HEK293 (cell line): ENCODE data around the gene FAM171A1.

Experiments used
- CTCF ChIA-PET: fragments of 350-600 bp; formaldehyde crosslinking; extraction: SDS; loops from one replicate; lab custom pipeline; 2021; ENCODE audit warnings: antibody characterized with exemption; lab: Yijun Ruan, JAX
- POLR2A ChIA-PET: fragments of 300-600 bp; formaldehyde crosslinking; extraction: SDS; loops from one replicate; lab custom pipeline; 2020; ENCODE audit warnings: antibody characterized with exemption, inconsistent platforms; lab: Yijun Ruan, JAX
- H3K27ac ChIP-seq: fragments of 200-500 bp; sonication (Bioruptor generic); 2 replicates; pipeline ENCODE4 v1.5.1; 2014; ENCODE audit warnings: low read depth, low read length, control low read depth, inconsistent platforms; ENCODE audit errors: extremely low read depth
- H3K36me3 ChIP-seq, 2 experiments: fragments of 200-500 bp in 1 of 2; sonication (Bioruptor generic) in 1 of 2; 1 replicate in 1 of 2; 2 replicates in 1 of 2; pipeline ENCODE4 v1.5.1; 2014 to 2017; ENCODE audit warnings: inconsistent platforms in 2 of 2, low read length in 2 of 2; ENCODE audit not compliant: control insufficient read depth in 2 of 2, insufficient read depth in 1 of 2
- H3K4me1 ChIP-seq: fragments of 200-500 bp; sonication (Bioruptor generic); 2 replicates; pipeline ENCODE4 v1.5.1; 2014; ENCODE audit warnings: mild to moderate bottlenecking, low read length, inconsistent platforms; ENCODE audit not compliant: control insufficient read depth, insufficient read depth
- H3K4me3 ChIP-seq: 2 replicates; pipeline ENCODE4 v1.5.1; 2011; ENCODE audit warnings: low read depth, mild to moderate bottlenecking, control low read depth, low read length, moderate library complexity
- H3K9me3 ChIP-seq: fragments of 200-500 bp; sonication (Bioruptor generic); 2 replicates; pipeline ENCODE4 v1.5.1; 2014; ENCODE audit warnings: low read depth, low read length, inconsistent platforms; ENCODE audit not compliant: control insufficient read depth, insufficient read depth
- KLF16 ChIP-seq: fragments of 450-650 bp; formaldehyde crosslinking; IDR thresholded peaks from 2 replicates; pipeline ENCODE4 v1.5.1; 2017; ENCODE audit warnings: missing biosample characterization, missing genetic modification characterization
- KLF17 ChIP-seq: fragments of 450-650 bp; formaldehyde crosslinking; IDR thresholded peaks from 2 replicates; pipeline ENCODE4 v1.5.1; 2016; ENCODE audit warnings: missing biosample characterization, missing genetic modification characterization
- PRDM4 ChIP-seq: fragments of 450-650 bp; formaldehyde crosslinking; IDR thresholded peaks from 2 replicates; pipeline ENCODE4 v1.5.1; 2017; ENCODE audit warnings: missing biosample characterization, missing genetic modification characterization
- TSHZ1 ChIP-seq: fragments of 450-650 bp; formaldehyde crosslinking; IDR thresholded peaks from 2 replicates; pipeline ENCODE4 v1.5.1; 2016; ENCODE audit warnings: missing biosample characterization, missing genetic modification characterization, borderline replicate concordance
- ZNF121 ChIP-seq: fragments of 450-650 bp; formaldehyde crosslinking; IDR thresholded peaks from 2 replicates; pipeline ENCODE4 v1.5.1; 2016; ENCODE audit warnings: missing biosample characterization, missing genetic modification characterization
- ZNF148 ChIP-seq: fragments of 450-650 bp; formaldehyde crosslinking; IDR thresholded peaks from 2 replicates; pipeline ENCODE4 v1.5.0; 2017; ENCODE audit warnings: missing biosample characterization, missing genetic modification characterization, borderline replicate concordance
- ZNF169 ChIP-seq: fragments of 450-650 bp; formaldehyde crosslinking; IDR thresholded peaks from 2 replicates; pipeline ENCODE4 v1.5.1; 2016; ENCODE audit warnings: missing biosample characterization, missing genetic modification characterization
- ZNF274 ChIP-seq, 2 experiments: fragments of 200-500 bp in 1 of 2; fragments of 450-650 bp in 1 of 2; sonication (Bioruptor generic) in 1 of 2; formaldehyde crosslinking in 1 of 2; IDR thresholded peaks; 2 replicates each; pipeline versions ENCODE4 v1.5.1 to v1.6.1; 2014 to 2016; ENCODE audit warnings: borderline replicate concordance in 1 of 2, inconsistent platforms in 1 of 2, low read length in 1 of 2, missing biosample characterization in 1 of 2, missing genetic modification characterization in 1 of 2
- ZNF449 ChIP-seq: fragments of 450-650 bp; formaldehyde crosslinking; IDR thresholded peaks from 2 replicates; pipeline ENCODE4 v1.5.1; 2017; ENCODE audit warnings: missing biosample characterization, mild to moderate bottlenecking, missing genetic modification characterization, moderate library complexity
- ZNF514 ChIP-seq: fragments of 450-650 bp; formaldehyde crosslinking; IDR thresholded peaks from 2 replicates; pipeline ENCODE4 v1.5.1; 2016; ENCODE audit warnings: missing biosample characterization, missing genetic modification characterization
- ZNF561 ChIP-seq: fragments of 450-650 bp; IDR thresholded peaks from 2 replicates; pipeline ENCODE4 v1.5.1; 2018; ENCODE audit warnings: missing biosample characterization, missing genetic modification characterization, borderline replicate concordance

FAM171A1 gene

GRCh38 chr10:15347150-15347549 is 23.9 kb downstream of the FAM171A1 start (continued):
- TF ChIP-seq KLF17 (tag by site-specific recombination) (no peak), TSHZ1 (tag by site-specific recombination) (no peak), ZNF274 (IDR thresholded peaks at IDR 0.05; ENCODE audit: low read length) (no peak), ZNF274 (tag by site-specific recombination; IDR thresholded peaks at IDR 0.05; ENCODE audit: borderline replicate concordance) (no peak), ZNF169 (tag by site-specific recombination) (no peak), ZNF514 (no peak), ZNF449 (tag by site-specific recombination) (no peak), ZNF561 (tag by site-specific recombination) (no peak), KLF16 (tag by site-specific recombination) (no peak), ZNF121 (tag by site-specific recombination) (no peak)

GRCh38 chr10:15346440-15347141 is 24.5 kb downstream of the FAM171A1 start:
- TF ChIP-seq PRDM4 (tag by site-specific recombination): 0 out of 2 replicates have a peak, but pooled peaks have one; percentile 35
- TF ChIP-seq ZNF148 (tag by site-specific recombination): no peak
- H3K36me3 ChIP-seq: no peaks in the 10 kb centered on the region; a peak in 1 of 3 replicates
- H3K4me3 ChIP-seq: no peak overlapping the region
- H3K4me1 ChIP-seq: peaks cover 10% of the 10 kb centered on the region
- POLR2A ChIA-PET: no interaction called here
- H3K9me3 ChIP-seq: no peaks in the 10 kb centered on the region
- CTCF ChIA-PET: interaction anchor here (0.6 kb wide), 1 partner anchor 379 kb away, joined by 3 read pairs; no protein-coding TSS in a partner anchor
- no peak overlapping the region for H3K27ac ChIP-seq
